Chondrocyte (in vitro differentiated cells): ENCODE results near the gene TLE3. TPM values are rescaled to one million over a fixed set of nuclear protein-coding genes. Genes with fewer than 3 reads are reported as not detected.

Experiments used
- DNase-seq: peaks from one replicate; pipeline ENCODE4 v3.0.0; 2021; ENCODE audit warnings: mixed read lengths, low spot score
- H3K27ac Mint-ChIP-seq: one replicate; pipeline ENCODE4 v1.8.0; 2021; ENCODE audit warnings: mild to moderate bottlenecking, moderate library complexity, mixed read lengths; ENCODE audit not compliant: unreplicated experiment
- H3K27me3 Mint-ChIP-seq: 2 replicates; pipeline ENCODE4 v1.8.0; 2021; ENCODE audit warnings: low read depth, mixed read lengths
- H3K36me3 Mint-ChIP-seq: 2 replicates; pipeline ENCODE4 v1.8.0; 2021; ENCODE audit warnings: low read depth, mixed read lengths
- H3K4me1 Mint-ChIP-seq: 2 replicates; pipeline ENCODE4 v1.8.0; 2021; ENCODE audit warnings: low read depth, mild to moderate bottlenecking, mixed read lengths
- H3K4me3 Mint-ChIP-seq: one replicate; pipeline ENCODE4 v1.8.0; 2021; ENCODE audit warnings: mild to moderate bottlenecking, moderate library complexity, mixed read lengths; ENCODE audit not compliant: unreplicated experiment
- H3K9me3 Mint-ChIP-seq: 2 replicates; pipeline ENCODE4 v1.8.0; 2021; ENCODE audit warnings: low read depth, mixed read lengths
- CTCF ChIP-seq: fragments of 200-600 bp; sonication (generic); IDR thresholded peaks from 2 replicates; pipeline ENCODE4 v1.5.0; 2021; ENCODE audit warnings: antibody characterized with exemption, mild to moderate bottlenecking, moderate library complexity
- total RNA-seq: library from RNA; stranded (reverse); gene quantifications from 3 replicates; pipeline ENCODE4 v1.2.1, GENCODE V29; 2021

TLE3 gene
- total RNA-seq, 1 donor from 2014 or later, result 53.4 TPM

- H3K9me3 Mint-ChIP-seq, result peaks cover 3% of the 10 kb centered on the region
- H3K4me1 Mint-ChIP-seq, result no peaks in the 10 kb centered on the region
- no peak for TF ChIP-seq CTCF
- H3K27me3 Mint-ChIP-seq, result peaks cover 44% of the 10 kb centered on the region
- DNase-seq, result no peak
- no peak overlapping the region for H3K4me3 Mint-ChIP-seq
- peaks cover 2% of the 10 kb centered on the region for H3K36me3 Mint-ChIP-seq
- no peak overlapping the region for H3K27ac Mint-ChIP-seq
Observed at GRCh38 chr15:70014331-70014730, 83.4 kb downstream of the TLE3 start.

GRCh38 chr15:70013656-70014313 is 83.9 kb downstream of the TLE3 start:
- no peak for DNase-seq
- peaks cover 42% of the 10 kb centered on the region for H3K27me3 Mint-ChIP-seq
- H3K4me1 Mint-ChIP-seq, result no peaks in the 10 kb centered on the region
- H3K4me3 Mint-ChIP-seq, result no peak overlapping the region
- no peak overlapping the region for H3K27ac Mint-ChIP-seq
- TF ChIP-seq CTCF, result no peak
- H3K9me3 Mint-ChIP-seq, result peaks cover 3% of the 10 kb centered on the region
- peaks cover 2% of the 10 kb centered on the region for H3K36me3 Mint-ChIP-seq

- no peak for TF ChIP-seq CTCF
- peaks cover under 1% of the 10 kb centered on the region for H3K36me3 Mint-ChIP-seq
- H3K9me3 Mint-ChIP-seq, result peaks cover 3% of the 10 kb centered on the region
- no peak for DNase-seq
- H3K27me3 Mint-ChIP-seq, result peaks cover 40% of the 10 kb centered on the region
- no peak overlapping the region for H3K27ac Mint-ChIP-seq
- H3K4me1 Mint-ChIP-seq, result no peaks in the 10 kb centered on the region
- no peak overlapping the region for H3K4me3 Mint-ChIP-seq
Observed at GRCh38 chr15:70012895-70013294, 84.8 kb downstream of the TLE3 start.

- H3K36me3 Mint-ChIP-seq, result no peaks in the 10 kb centered on the region
- H3K4me1 Mint-ChIP-seq, result no peaks in the 10 kb centered on the region
- no peak for DNase-seq
- H3K9me3 Mint-ChIP-seq, result no peaks in the 10 kb centered on the region
- H3K27me3 Mint-ChIP-seq, result peaks cover 34% of the 10 kb centered on the region
- TF ChIP-seq CTCF, result no peak
- H3K4me3 Mint-ChIP-seq, result no peak overlapping the region
- H3K27ac Mint-ChIP-seq, result no peak overlapping the region
Observed at GRCh38 chr15:70008697-70009290, 88.9 kb downstream of the TLE3 start.

GRCh38 chr15:70006259-70007147 is 91.2 kb downstream of the TLE3 start:
- Mint-ChIP-seq H3K36me3 (peaks cover 6% of the 10 kb centered on the region), H3K27ac (no peak overlapping the region), H3K9me3 (peaks cover 8% of the 10 kb centered on the region), H3K4me1 (no peaks in the 10 kb centered on the region), H3K27me3 (peaks cover 29% of the 10 kb centered on the region), H3K4me3 (no peak overlapping the region)
- no peak for DNase-seq
- no peak for TF ChIP-seq CTCF
